Panc1 (cell line): ENCODE results near the gene FECH.

Experiments used
- POLR2AphosphoS5 ChIP-seq: IDR thresholded peaks from 2 replicates; pipeline ENCODE4 v1.6.1; 2012; ENCODE audit warnings: mild to moderate bottlenecking, low read depth, low read length, moderate library complexity
- REST ChIP-seq, 2 experiments: IDR thresholded peaks; 2 replicates each; pipeline ENCODE4 v1.6.1; 2011 to 2012; ENCODE audit warnings: low read depth in 2 of 2, control low read depth in 1 of 2, low read length in 1 of 2, mild to moderate bottlenecking in 1 of 2, moderate library complexity in 1 of 2; ENCODE audit not compliant: insufficient read depth in 1 of 2
- SIN3A ChIP-seq: IDR thresholded peaks from 2 replicates; pipeline ENCODE4 v1.6.1; 2012; ENCODE audit warnings: low read depth, mild to moderate bottlenecking, low read length, moderate library complexity, borderline replicate concordance; ENCODE audit not compliant: insufficient read depth
- TF ChIP-seq, protein P1 (sequence below): fragments of 450-650 bp; IDR thresholded peaks from 2 replicates; pipeline ENCODE4 v1.5.1; 2017; ENCODE audit warnings: mild to moderate bottlenecking

DNA sequence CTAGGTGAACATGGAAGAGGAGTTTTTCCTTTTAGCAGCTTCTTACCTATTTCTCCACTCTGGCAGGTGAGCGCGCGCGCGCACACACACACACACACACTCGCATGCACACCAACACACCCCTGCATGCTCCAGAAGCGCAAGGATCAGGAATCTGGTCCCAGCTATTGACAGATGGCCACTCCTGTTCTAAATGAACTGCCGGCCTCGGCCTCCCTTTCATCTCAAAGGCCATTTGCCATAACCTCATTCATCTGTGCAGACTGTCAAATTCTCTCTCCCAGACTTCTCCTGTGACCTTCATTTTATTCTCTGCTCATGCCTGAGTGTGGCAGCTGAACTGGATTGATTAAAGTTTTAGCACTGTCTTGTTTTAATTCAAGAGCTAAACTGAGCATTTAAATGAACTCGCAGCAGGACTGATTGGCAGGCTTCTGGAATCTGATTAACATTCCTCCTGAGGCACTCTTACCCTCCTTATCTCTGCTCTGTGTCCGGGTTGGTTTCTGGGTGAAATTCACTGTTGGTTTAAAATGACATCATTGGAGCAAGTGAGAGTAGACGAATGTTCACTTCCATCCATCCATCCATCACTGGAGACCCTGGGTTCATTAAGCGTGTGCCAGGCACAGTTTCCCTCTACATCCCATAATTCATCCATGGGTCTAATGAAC, 58.8 kb downstream of the FECH start:
- TF ChIP-seq, protein P1, sequence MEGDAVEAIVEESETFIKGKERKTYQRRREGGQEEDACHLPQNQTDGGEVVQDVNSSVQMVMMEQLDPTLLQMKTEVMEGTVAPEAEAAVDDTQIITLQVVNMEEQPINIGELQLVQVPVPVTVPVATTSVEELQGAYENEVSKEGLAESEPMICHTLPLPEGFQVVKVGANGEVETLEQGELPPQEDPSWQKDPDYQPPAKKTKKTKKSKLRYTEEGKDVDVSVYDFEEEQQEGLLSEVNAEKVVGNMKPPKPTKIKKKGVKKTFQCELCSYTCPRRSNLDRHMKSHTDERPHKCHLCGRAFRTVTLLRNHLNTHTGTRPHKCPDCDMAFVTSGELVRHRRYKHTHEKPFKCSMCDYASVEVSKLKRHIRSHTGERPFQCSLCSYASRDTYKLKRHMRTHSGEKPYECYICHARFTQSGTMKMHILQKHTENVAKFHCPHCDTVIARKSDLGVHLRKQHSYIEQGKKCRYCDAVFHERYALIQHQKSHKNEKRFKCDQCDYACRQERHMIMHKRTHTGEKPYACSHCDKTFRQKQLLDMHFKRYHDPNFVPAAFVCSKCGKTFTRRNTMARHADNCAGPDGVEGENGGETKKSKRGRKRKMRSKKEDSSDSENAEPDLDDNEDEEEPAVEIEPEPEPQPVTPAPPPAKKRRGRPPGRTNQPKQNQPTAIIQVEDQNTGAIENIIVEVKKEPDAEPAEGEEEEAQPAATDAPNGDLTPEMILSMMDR: no peak
- no peak for TF ChIP-seq POLR2AphosphoS5
- no peak for TF ChIP-seq SIN3A
- TF ChIP-seq REST (IDR thresholded peaks at IDR 0.05; ENCODE audit: insufficient read depth in 1 of 2, low read depth in 2 of 2, low read length in 1 of 2): no peak
